CD14-positive monocyte (primary cell): Measurements from ENCODE around the gene RCAN2. TPM values are rescaled to one million over a fixed set of nuclear protein-coding genes. Genes with fewer than 3 reads are reported as not detected.

Source experiments
- DNase-seq, 3 donors: peaks; one replicate each; pipeline ENCODE4 v3.0.0-alpha.2; 2011 to 2022
- H2AFZ ChIP-seq: 2 replicates; pipeline ENCODE4 v1.6.0; 2012; ENCODE audit warnings: mild to moderate bottlenecking, low read depth, low read length, inconsistent platforms; ENCODE audit not compliant: insufficient read depth, poor library complexity, severe bottlenecking
- H3K27ac ChIP-seq, 2 donors: 1 replicate in 1 of 2; 2 replicates in 1 of 2; pipeline ENCODE4 v1.5.1; 2012 to 2013; ENCODE audit warnings: low read length in 2 of 2, control low read depth in 1 of 2, inconsistent platforms in 1 of 2, low read depth in 1 of 2, mild to moderate bottlenecking in 1 of 2
- H3K27me3 ChIP-seq, 2 donors: one replicate each; pipeline versions ENCODE4 v1.6.0 to v1.6.1; 2011 to 2013; ENCODE audit warnings: low read length in 2 of 2; ENCODE audit not compliant: control insufficient read depth in 2 of 2, insufficient read depth in 2 of 2
- H3K36me3 ChIP-seq, 2 donors: replicated peaks in 1 of 2; 1 replicate in 1 of 2; 2 replicates in 1 of 2; pipeline versions ENCODE4 v1.5.1 to v1.6.1; 2012 to 2013; ENCODE audit warnings: low read length in 2 of 2, control low read depth in 1 of 2, inconsistent platforms in 1 of 2, mild to moderate bottlenecking in 1 of 2; ENCODE audit not compliant: insufficient read depth in 2 of 2, control insufficient read depth in 1 of 2
- H3K4me1 ChIP-seq, 2 donors: 1 replicate in 1 of 2; 2 replicates in 1 of 2; pipeline versions ENCODE4 v1.5.1 to v1.6.1; 2012 to 2013; ENCODE audit warnings: low read length in 2 of 2, control low read depth in 1 of 2, inconsistent platforms in 1 of 2, mild to moderate bottlenecking in 1 of 2, moderate library complexity in 1 of 2; ENCODE audit not compliant: insufficient read depth in 2 of 2, control insufficient read depth in 1 of 2
- H3K4me2 ChIP-seq: replicated peaks from 2 replicates; pipeline ENCODE3; 2012; ENCODE audit warnings: low read length, moderate library complexity, mild to moderate bottlenecking; ENCODE audit not compliant: poor library complexity, severe bottlenecking; ENCODE audit errors: extremely low read depth
- H3K4me3 ChIP-seq, 3 experiments: fragments of 200-600 bp in 1 of 3; sonication (generic) in 1 of 3; replicated peaks in 1 of 3; 1 replicate in 2 of 3; 2 replicates in 1 of 3; pipeline ENCODE4 v1.5.1; 2011 to 2013; ENCODE audit warnings: low read length in 3 of 3, mild to moderate bottlenecking in 3 of 3, control low read depth in 2 of 3, low read depth in 2 of 3, inconsistent platforms in 1 of 3, moderate library complexity in 1 of 3
- H3K79me2 ChIP-seq: 2 replicates; pipeline ENCODE4 v1.6.0; 2012; ENCODE audit warnings: mild to moderate bottlenecking, control low read depth, inconsistent platforms, low read length, moderate library complexity; ENCODE audit not compliant: insufficient read depth
- H3K9ac ChIP-seq: 2 replicates; pipeline ENCODE4 v1.6.0; 2017; ENCODE audit warnings: low read length, mild to moderate bottlenecking; ENCODE audit not compliant: insufficient read depth, poor library complexity, severe bottlenecking
- H3K9me3 ChIP-seq, 2 donors: replicated peaks in 1 of 2; 1 replicate in 1 of 2; 2 replicates in 1 of 2; pipeline versions ENCODE4 v1.5.1 to v1.6.1; 2012 to 2013; ENCODE audit warnings: low read length in 2 of 2, control low read depth in 1 of 2; ENCODE audit not compliant: control insufficient read depth in 1 of 2, insufficient read depth in 1 of 2
- H4K20me1 ChIP-seq: 2 replicates; pipeline ENCODE4 v1.6.0; 2012; ENCODE audit warnings: mild to moderate bottlenecking, low read length, control low read depth, moderate library complexity; ENCODE audit not compliant: insufficient read depth
- H3K27ac Mint-ChIP-seq, 7 donors: one replicate each; pipeline ENCODE4 v1.8.0; 2020; ENCODE audit warnings: mild to moderate bottlenecking in 7 of 7, mixed read lengths in 7 of 7, moderate library complexity in 6 of 7, inconsistent platforms in 2 of 7
- H3K27me3 Mint-ChIP-seq, 3 donors: one replicate each; pipeline ENCODE4 v1.8.0; 2021 to 2022; ENCODE audit warnings: low read depth in 3 of 3, mild to moderate bottlenecking in 3 of 3, mixed read lengths in 3 of 3, moderate library complexity in 3 of 3, inconsistent platforms in 1 of 3
- H3K36me3 Mint-ChIP-seq, 2 donors: one replicate each; pipeline ENCODE4 v1.8.0; 2020; ENCODE audit warnings: mixed read lengths in 2 of 2, inconsistent platforms in 1 of 2, mild to moderate bottlenecking in 1 of 2
- H3K4me1 Mint-ChIP-seq: one replicate; pipeline ENCODE4 v1.8.0; 2020; ENCODE audit warnings: mild to moderate bottlenecking, mixed read lengths
- H3K4me3 Mint-ChIP-seq, 2 donors: one replicate each; pipeline ENCODE4 v1.8.0; 2020; ENCODE audit warnings: mild to moderate bottlenecking in 2 of 2, mixed read lengths in 2 of 2, moderate library complexity in 1 of 2
- H3K9me3 Mint-ChIP-seq, 7 donors: one replicate each; pipeline ENCODE4 v1.8.0; 2020 to 2022; ENCODE audit warnings: mixed read lengths in 7 of 7, mild to moderate bottlenecking in 6 of 7, moderate library complexity in 6 of 7, inconsistent platforms in 2 of 7
- WGBS: methylation state at CpG from one replicate; pipeline ENCODE4 v1.1.5; 2013; ENCODE audit warnings: missing lambda C conversion rate; ENCODE audit not compliant: insufficient coverage; 5-methylcytosine and 5-hydroxymethylcytosine counted together
- intact Hi-C, 2 donors: fragments of 100-400 bp; cut with micrococcal nuclease; formaldehyde crosslinking; loops; one replicate each; pipeline versions ENCODE4 v1.15.0 to v1.15.1; 2023
- polyA plus RNA-seq, 3 donors: library from polyadenylated mRNA; depleted of rRNA in 1 of 3; unstranded in 2 of 3; stranded (reverse) in 1 of 3; fragments of 300-500 nt in 2 of 3; fragments of >200 nt in 1 of 3; fragmentation: Illumina TruSeq in 2 of 3; gene quantifications; 1 replicate in 2 of 3; 2 replicates in 1 of 3; pipeline ENCODE4 v1.2.3, GENCODE V29; 2012 to 2021
- TF ChIP-seq, protein P1 (sequence below): fragments of 200-600 bp; IDR thresholded peaks from one replicate; pipeline ENCODE4 v1.8.0; 2022; ENCODE audit warnings: antibody characterized with exemption, mild to moderate bottlenecking

Gene RCAN2
- polyA plus RNA-seq, 3 donors = not detected

DNA sequence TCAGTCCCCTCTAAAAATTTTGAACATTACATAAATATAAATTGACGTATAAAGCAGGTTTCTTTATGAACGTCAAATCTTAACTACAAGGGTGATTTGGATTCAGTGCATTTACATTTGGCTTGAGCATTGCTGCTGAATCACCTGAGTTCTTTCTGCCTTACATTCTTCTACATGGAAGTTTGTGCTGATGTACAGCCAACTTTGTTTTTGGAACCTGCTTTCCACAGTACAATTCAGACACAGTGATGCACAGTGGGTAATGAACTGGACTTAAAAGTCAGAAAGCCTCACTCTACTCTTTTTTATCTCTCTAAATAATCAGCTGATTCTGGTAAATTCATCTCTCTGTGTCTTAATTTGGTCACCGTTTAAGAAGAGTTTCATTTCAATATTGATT is 47.6 kb downstream of the RCAN2 start:
- Histone ChIP-seq H3K27ac (no peak overlapping the region), H3K79me2 (no peaks in the 10 kb centered on the region), H3K4me3 (no peak overlapping the region), H3K27me3 (no peaks in the 10 kb centered on the region), H3K9me3 (peaks cover 7 to 10% of the 10 kb centered on the region in 2 donors), H3K9ac (no peak overlapping the region), H2AFZ (no peak overlapping the region), H3K4me1 (no peaks in the 10 kb centered on the region), H4K20me1 (no peaks in the 10 kb centered on the region), H3K36me3 (no peaks in the 10 kb centered on the region), H3K4me2 (no peak overlapping the region)
- no peaks in the 10 kb centered on the region for H3K36me3 Mint-ChIP-seq
- intact Hi-C loops = no loop called here
- no peak for DNase-seq
- TF ChIP-seq, protein P1, sequence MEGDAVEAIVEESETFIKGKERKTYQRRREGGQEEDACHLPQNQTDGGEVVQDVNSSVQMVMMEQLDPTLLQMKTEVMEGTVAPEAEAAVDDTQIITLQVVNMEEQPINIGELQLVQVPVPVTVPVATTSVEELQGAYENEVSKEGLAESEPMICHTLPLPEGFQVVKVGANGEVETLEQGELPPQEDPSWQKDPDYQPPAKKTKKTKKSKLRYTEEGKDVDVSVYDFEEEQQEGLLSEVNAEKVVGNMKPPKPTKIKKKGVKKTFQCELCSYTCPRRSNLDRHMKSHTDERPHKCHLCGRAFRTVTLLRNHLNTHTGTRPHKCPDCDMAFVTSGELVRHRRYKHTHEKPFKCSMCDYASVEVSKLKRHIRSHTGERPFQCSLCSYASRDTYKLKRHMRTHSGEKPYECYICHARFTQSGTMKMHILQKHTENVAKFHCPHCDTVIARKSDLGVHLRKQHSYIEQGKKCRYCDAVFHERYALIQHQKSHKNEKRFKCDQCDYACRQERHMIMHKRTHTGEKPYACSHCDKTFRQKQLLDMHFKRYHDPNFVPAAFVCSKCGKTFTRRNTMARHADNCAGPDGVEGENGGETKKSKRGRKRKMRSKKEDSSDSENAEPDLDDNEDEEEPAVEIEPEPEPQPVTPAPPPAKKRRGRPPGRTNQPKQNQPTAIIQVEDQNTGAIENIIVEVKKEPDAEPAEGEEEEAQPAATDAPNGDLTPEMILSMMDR = no peak
- no peak overlapping the region for H3K4me3 Mint-ChIP-seq
- H3K4me1 Mint-ChIP-seq = no peaks in the 10 kb centered on the region
- no peaks in the 10 kb centered on the region for H3K27me3 Mint-ChIP-seq
- H3K9me3 Mint-ChIP-seq = peaks cover 3 to 21% (median 18%) of the 10 kb centered on the region in 7 donors
- WGBS = no CpG with 5 or more reads among the region's 3 CpGs
- H3K27ac Mint-ChIP-seq = no peak overlapping the region

- no CpG with 5 or more reads among the region's 1 CpG for WGBS
- Mint-ChIP-seq H3K27me3 (no peaks in the 10 kb centered on the region), H3K27ac (no peak overlapping the region), H3K9me3 (peaks cover 3 to 15% (median 10%) of the 10 kb centered on the region in 7 donors), H3K4me3 (no peak overlapping the region), H3K4me1 (no peaks in the 10 kb centered on the region), H3K36me3 (no peaks in the 10 kb centered on the region)
- H3K27ac ChIP-seq = no peak overlapping the region
- no peak overlapping the region for H3K4me3 ChIP-seq
- H3K4me2 ChIP-seq = no peak overlapping the region
- H2AFZ ChIP-seq = no peak overlapping the region
- H4K20me1 ChIP-seq = no peaks in the 10 kb centered on the region
- no peaks in the 10 kb centered on the region for H3K36me3 ChIP-seq
- peaks cover under 1 to 10% of the 10 kb centered on the region in 2 donors for H3K9me3 ChIP-seq
- TF ChIP-seq, protein P1 = no peak
- H3K9ac ChIP-seq = no peak overlapping the region
- no peak for DNase-seq
- no peaks in the 10 kb centered on the region for H3K79me2 ChIP-seq
- no peaks in the 10 kb centered on the region for H3K4me1 ChIP-seq
- intact Hi-C loops = no loop called here
- H3K27me3 ChIP-seq = no peaks in the 10 kb centered on the region
These were observed 50.6 kb downstream of the RCAN2 start for GRCh38 chr6:46440641-46441040.
